ENCODE results near the gene CSMD2.

GRCh38 chr1:33914531-33914930, 250.5 kb downstream of the CSMD2 start:
- TF ChIP-seq CTCF (IDR thresholded peaks at IDR 0.05; ENCODE audit: low read depth, low read length) (no peak), EZH2phosphoT487 (IDR thresholded peaks at IDR 0.05; ENCODE audit: low read depth) (no peak)
